ENCODE measurements around the gene ATP6V1G2. TPM values are rescaled to one million over a fixed set of nuclear protein-coding genes. Genes with fewer than 3 reads are reported as not detected.
"Not testable (repeated sequence)": the region's sequence is repeated elsewhere in the genome, so short reads cannot be mapped to it uniquely, and the experiment has no call there.

Gene ATP6V1G2
- polyA plus RNA-seq, 1 donor, result 9.1 TPM

- H3K9me3 ChIP-seq (ENCODE audit: control insufficient read depth, low read depth, low read length), result peaks cover 6% of the 10 kb centered on the region
- no peaks in the 10 kb centered on the region for H3K36me3 ChIP-seq (ENCODE audit: control insufficient read depth, insufficient read depth, low read length)
- H3K27me3 ChIP-seq (ENCODE audit: control insufficient read depth, insufficient read depth, low read length), result peaks cover 67% of the 10 kb centered on the region
- no CpG with 5 or more reads among the region's 64 CpGs for WGBS (ENCODE audit: insufficient coverage, low lambda C conversion rate)
- peak within 1 kb of the TSS; percentile 18 for H3K4me3 ChIP-seq (ENCODE audit: low read length)
- peaks cover 12% of the 10 kb centered on the region for H3K4me1 ChIP-seq (ENCODE audit: control insufficient read depth, insufficient read depth, low read length)
- DNase-seq, result peak in 1 of 2 donors; percentile 49
- H3K27ac ChIP-seq (ENCODE audit: low read length), result no peak within 1 kb of the TSS
These were observed 48.6 kb downstream of the ATP6V1G2 start, which contains the start of gene MICB for GRCh38 chr6:31497531-31498476. Gene MICB, plus strand, starts transcription at chr6:31498145. Its CDS starts 49 bp downstream, at chr6:31498194.

- Histone ChIP-seq H3K27me3 (ENCODE audit: control insufficient read depth, insufficient read depth, low read length) (peaks cover 69% of the 10 kb centered on the region), H3K4me1 (ENCODE audit: control insufficient read depth, insufficient read depth, low read length) (peaks cover 12% of the 10 kb centered on the region)
- not testable (repeated sequence) for H3K27ac ChIP-seq (ENCODE audit: low read length); H3K4me3 ChIP-seq (ENCODE audit: low read length); H3K36me3 ChIP-seq (ENCODE audit: control insufficient read depth, insufficient read depth, low read length); H3K9me3 ChIP-seq (ENCODE audit: control insufficient read depth, low read depth, low read length); DNase-seq
- no CpG with 5 or more reads among the region's 4 CpGs for WGBS (ENCODE audit: insufficient coverage, low lambda C conversion rate)
These were observed 49.6 kb downstream of the ATP6V1G2 start for GRCh38 chr6:31496826-31497225.

GRCh38 chr6:31495580-31495979 lies 50.8 kb downstream of the ATP6V1G2 start:
- H3K27ac ChIP-seq (ENCODE audit: low read length), result no peak overlapping the region

More at GRCh38 chr6:31495580-31495979, 50.8 kb downstream of the ATP6V1G2 start:
- 80% methylated on average over 1 of the region's 2 CpGs for WGBS (ENCODE audit: insufficient coverage, low lambda C conversion rate)
- Histone ChIP-seq H3K27me3 (ENCODE audit: control insufficient read depth, insufficient read depth, low read length) (peaks cover 66% of the 10 kb centered on the region), H3K4me1 (ENCODE audit: control insufficient read depth, insufficient read depth, low read length) (peaks cover 12% of the 10 kb centered on the region), H3K9me3 (ENCODE audit: control insufficient read depth, low read depth, low read length) (peaks cover 6% of the 10 kb centered on the region), H3K36me3 (ENCODE audit: control insufficient read depth, insufficient read depth, low read length) (no peaks in the 10 kb centered on the region), H3K4me3 (ENCODE audit: low read length) (no peak overlapping the region)
- DNase-seq, result no peak

Other genes starting within 250 kb of the ATP6V1G2 start
- 353 TPM for gene HLA-B, start 189.4 kb downstream of the ATP6V1G2 start, polyA plus RNA-seq
- 4.2 TPM for gene MICA, start 143.0 kb downstream of the ATP6V1G2 start, polyA plus RNA-seq
- 0.73 TPM for gene MICB, start 48.5 kb downstream of the ATP6V1G2 start, polyA plus RNA-seq
- gene MCCD1, start 17.6 kb downstream of the ATP6V1G2 start, polyA plus RNA-seq, result not detected
- gene DDX39B, start 4.6 kb downstream of the ATP6V1G2 start, polyA plus RNA-seq, result 499 TPM
- gene NFKBIL1, start 1.0 kb upstream of the ATP6V1G2 start, polyA plus RNA-seq, result 23.4 TPM
- 0.96 TPM for gene LTA, start 25.7 kb upstream of the ATP6V1G2 start, polyA plus RNA-seq
- gene TNF, start 29.0 kb upstream of the ATP6V1G2 start, polyA plus RNA-seq, result 1.5 TPM
- gene LTB, start 35.8 kb upstream of the ATP6V1G2 start, polyA plus RNA-seq, result 20.1 TPM
- gene LST1, start 39.7 kb upstream of the ATP6V1G2 start, polyA plus RNA-seq, result 19.8 TPM
- gene NCR3, start 46.4 kb upstream of the ATP6V1G2 start, polyA plus RNA-seq, result 1.7 TPM
- gene AIF1, start 68.6 kb upstream of the ATP6V1G2 start, polyA plus RNA-seq, result 57.1 TPM
- gene PRRC2A, start 74.1 kb upstream of the ATP6V1G2 start, polyA plus RNA-seq, result 122 TPM
- gene BAG6, start 106.1 kb upstream of the ATP6V1G2 start, polyA plus RNA-seq, result 220 TPM
- gene APOM, start 109.3 kb upstream of the ATP6V1G2 start, polyA plus RNA-seq, result 14.1 TPM
- gene C6orf47, start 114.2 kb upstream of the ATP6V1G2 start, polyA plus RNA-seq, result 21.5 TPM
- gene GPANK1, start 118.4 kb upstream of the ATP6V1G2 start, polyA plus RNA-seq, result 21.4 TPM
- gene CSNK2B, start 119.5 kb upstream of the ATP6V1G2 start, polyA plus RNA-seq, result 196 TPM
- 18.7 TPM for gene LY6G5B, start 123.4 kb upstream of the ATP6V1G2 start, polyA plus RNA-seq
- 2.6 TPM for gene LY6G5C, start 134.5 kb upstream of the ATP6V1G2 start, polyA plus RNA-seq
- gene ABHD16A, start 156.7 kb upstream of the ATP6V1G2 start, polyA plus RNA-seq, result 62.5 TPM
- gene LY6G6F, start 160.3 kb upstream of the ATP6V1G2 start, polyA plus RNA-seq, result 0.07 TPM
- 0.19 TPM for gene LY6G6D, start 168.7 kb upstream of the ATP6V1G2 start, polyA plus RNA-seq
- gene LY6G6C, start 175.1 kb upstream of the ATP6V1G2 start, polyA plus RNA-seq, result 0.25 TPM
- 0.88 TPM for gene MPIG6B, start 176.8 kb upstream of the ATP6V1G2 start, polyA plus RNA-seq
- 82.6 TPM for gene DDAH2, start 182.7 kb upstream of the ATP6V1G2 start, polyA plus RNA-seq
- 486 TPM for gene CLIC1, start 189.9 kb upstream of the ATP6V1G2 start, polyA plus RNA-seq
- 51.0 TPM for gene MSH5, start 193.4 kb upstream of the ATP6V1G2 start, polyA plus RNA-seq
- 15.0 TPM for gene SAPCD1, start 216.0 kb upstream of the ATP6V1G2 start, polyA plus RNA-seq
- gene VWA7, start 230.7 kb upstream of the ATP6V1G2 start, polyA plus RNA-seq, result 10.1 TPM
- 34.2 TPM for gene VARS1, start 249.1 kb upstream of the ATP6V1G2 start, polyA plus RNA-seq

All from large intestine (tissue), 3 donors.